HEK293 (cell line): ENCODE measurements around the gene FGL2.

Experiments used
- CTCF ChIA-PET: fragments of 350-600 bp; formaldehyde crosslinking; extraction: SDS; loops from one replicate; lab custom pipeline; 2021; ENCODE audit warnings: antibody characterized with exemption; lab: Yijun Ruan, JAX
- POLR2A ChIA-PET: fragments of 300-600 bp; formaldehyde crosslinking; extraction: SDS; loops from one replicate; lab custom pipeline; 2020; ENCODE audit warnings: antibody characterized with exemption, inconsistent platforms; lab: Yijun Ruan, JAX
- H3K27ac ChIP-seq: fragments of 200-500 bp; sonication (Bioruptor generic); 2 replicates; pipeline ENCODE4 v1.5.1; 2014; ENCODE audit warnings: low read depth, low read length, control low read depth, inconsistent platforms; ENCODE audit errors: extremely low read depth
- H3K36me3 ChIP-seq, 2 experiments: fragments of 200-500 bp in 1 of 2; sonication (Bioruptor generic) in 1 of 2; 1 replicate in 1 of 2; 2 replicates in 1 of 2; pipeline ENCODE4 v1.5.1; 2014 to 2017; ENCODE audit warnings: inconsistent platforms in 2 of 2, low read length in 2 of 2; ENCODE audit not compliant: control insufficient read depth in 2 of 2, insufficient read depth in 1 of 2
- H3K4me1 ChIP-seq: fragments of 200-500 bp; sonication (Bioruptor generic); 2 replicates; pipeline ENCODE4 v1.5.1; 2014; ENCODE audit warnings: mild to moderate bottlenecking, low read length, inconsistent platforms; ENCODE audit not compliant: control insufficient read depth, insufficient read depth
- H3K4me3 ChIP-seq: 2 replicates; pipeline ENCODE4 v1.5.1; 2011; ENCODE audit warnings: low read depth, mild to moderate bottlenecking, control low read depth, low read length, moderate library complexity
- H3K9me3 ChIP-seq: fragments of 200-500 bp; sonication (Bioruptor generic); 2 replicates; pipeline ENCODE4 v1.5.1; 2014; ENCODE audit warnings: low read depth, low read length, inconsistent platforms; ENCODE audit not compliant: control insufficient read depth, insufficient read depth
- HOXD13 ChIP-seq: sonication (generic); formaldehyde crosslinking; IDR thresholded peaks from 2 replicates; pipeline ENCODE4 v1.8.0; 2022; ENCODE audit warnings: missing genetic modification reagents, borderline replicate concordance
- OSR2 ChIP-seq: fragments of 450-650 bp; formaldehyde crosslinking; IDR thresholded peaks from 2 replicates; pipeline ENCODE4 v1.5.1; 2016; ENCODE audit warnings: missing biosample characterization, missing genetic modification characterization
- ZEB2 ChIP-seq: fragments of 450-650 bp; formaldehyde crosslinking; IDR thresholded peaks from 2 replicates; pipeline ENCODE4 v1.5.1; 2016; ENCODE audit warnings: missing biosample characterization, missing genetic modification characterization
- ZFHX2 ChIP-seq: fragments of 450-650 bp; formaldehyde crosslinking; conservative IDR thresholded peaks from 2 replicates; pipeline ENCODE4 v1.5.1; 2016; ENCODE audit warnings: missing biosample characterization, missing genetic modification characterization
- ZNF114 ChIP-seq: fragments of 450-650 bp; formaldehyde crosslinking; IDR thresholded peaks from 2 replicates; pipeline ENCODE4 v1.5.0; 2017; ENCODE audit warnings: missing biosample characterization, missing genetic modification characterization
- ZNF121 ChIP-seq: fragments of 450-650 bp; formaldehyde crosslinking; IDR thresholded peaks from 2 replicates; pipeline ENCODE4 v1.5.1; 2016; ENCODE audit warnings: missing biosample characterization, missing genetic modification characterization
- ZNF146 ChIP-seq: fragments of 450-650 bp; formaldehyde crosslinking; IDR thresholded peaks from 2 replicates; pipeline ENCODE4 v1.5.1; 2016; ENCODE audit warnings: missing biosample characterization, missing genetic modification characterization
- ZNF169 ChIP-seq: fragments of 450-650 bp; formaldehyde crosslinking; IDR thresholded peaks from 2 replicates; pipeline ENCODE4 v1.5.1; 2016; ENCODE audit warnings: missing biosample characterization, missing genetic modification characterization
- ZNF23 ChIP-seq: fragments of 450-650 bp; formaldehyde crosslinking; IDR thresholded peaks from 2 replicates; pipeline ENCODE4 v1.5.1; 2016; ENCODE audit warnings: missing biosample characterization, missing genetic modification characterization, borderline replicate concordance
- ZNF266 ChIP-seq: fragments of 450-650 bp; formaldehyde crosslinking; IDR thresholded peaks from 2 replicates; pipeline ENCODE4 v1.5.1; 2016; ENCODE audit warnings: missing biosample characterization, missing genetic modification characterization, low read depth
- ZNF292 ChIP-seq: fragments of 450-650 bp; formaldehyde crosslinking; IDR thresholded peaks from 2 replicates; pipeline ENCODE4 v1.5.1; 2016; ENCODE audit warnings: low read depth, missing biosample characterization, missing genetic modification characterization, borderline replicate concordance
- ZNF324 ChIP-seq: fragments of 450-650 bp; formaldehyde crosslinking; IDR thresholded peaks from 2 replicates; pipeline ENCODE4 v1.5.1; 2016; ENCODE audit warnings: missing biosample characterization, missing genetic modification characterization
- ZNF341 ChIP-seq: fragments of 450-650 bp; formaldehyde crosslinking; IDR thresholded peaks from 2 replicates; pipeline ENCODE4; 2016; ENCODE audit warnings: low read depth, missing biosample characterization, missing genetic modification characterization
- ZNF37A ChIP-seq: fragments of 450-650 bp; IDR thresholded peaks from 2 replicates; pipeline ENCODE4 v1.5.1; 2018; ENCODE audit warnings: missing biosample characterization, missing genetic modification characterization
- ZNF404 ChIP-seq: fragments of 450-650 bp; formaldehyde crosslinking; IDR thresholded peaks from 2 replicates; pipeline ENCODE4 v1.5.1; 2017; ENCODE audit warnings: missing biosample characterization, missing genetic modification characterization
- ZNF423 ChIP-seq: fragments of 450-650 bp; formaldehyde crosslinking; IDR thresholded peaks from 2 replicates; pipeline ENCODE4 v1.5.1; 2016; ENCODE audit warnings: missing biosample characterization, missing genetic modification characterization
- ZNF48 ChIP-seq: fragments of 450-650 bp; formaldehyde crosslinking; IDR thresholded peaks from 2 replicates; pipeline ENCODE4 v1.5.1; 2016; ENCODE audit warnings: missing biosample characterization, missing genetic modification characterization
- ZNF510 ChIP-seq: fragments of 450-650 bp; formaldehyde crosslinking; IDR thresholded peaks from 2 replicates; pipeline ENCODE4 v1.5.1; 2018; ENCODE audit warnings: mild to moderate bottlenecking, missing genetic modification characterization, missing biosample characterization; ENCODE audit not compliant: insufficient replicate concordance
- ZNF513 ChIP-seq: fragments of 450-650 bp; IDR thresholded peaks from 2 replicates; pipeline ENCODE4 v1.5.1; 2018; ENCODE audit warnings: missing biosample characterization, missing genetic modification characterization
- ZNF621 ChIP-seq: fragments of 450-650 bp; formaldehyde crosslinking; IDR thresholded peaks from 2 replicates; pipeline ENCODE4 v1.5.1; 2017; ENCODE audit warnings: missing biosample characterization, missing genetic modification characterization
- ZNF624 ChIP-seq: fragments of 450-650 bp; formaldehyde crosslinking; IDR thresholded peaks from 2 replicates; pipeline ENCODE4 v1.5.1; 2017; ENCODE audit warnings: missing biosample characterization, missing genetic modification characterization
- ZNF626 ChIP-seq: fragments of 450-650 bp; sonication (Bioruptor Pico); formaldehyde crosslinking; IDR thresholded peaks from 2 replicates; pipeline ENCODE4 v1.5.1; 2018; ENCODE audit warnings: missing biosample characterization, missing genetic modification characterization, inconsistent platforms
- ZNF629 ChIP-seq: fragments of 450-650 bp; formaldehyde crosslinking; IDR thresholded peaks from 2 replicates; pipeline ENCODE4 v1.5.1; 2017; ENCODE audit warnings: missing biosample characterization, missing genetic modification characterization
- ZNF777 ChIP-seq: fragments of 450-650 bp; formaldehyde crosslinking; IDR thresholded peaks from 2 replicates; pipeline ENCODE4 v1.5.1; 2017; ENCODE audit warnings: missing biosample characterization, missing genetic modification characterization, borderline replicate concordance
- ZNF843 ChIP-seq: fragments of 450-650 bp; formaldehyde crosslinking; IDR thresholded peaks from 2 replicates; pipeline ENCODE4 v1.5.1; 2016; ENCODE audit warnings: missing biosample characterization, missing genetic modification characterization
- ZSCAN4 ChIP-seq: fragments of 450-650 bp; formaldehyde crosslinking; IDR thresholded peaks from 2 replicates; pipeline ENCODE4 v1.5.1; 2017; ENCODE audit warnings: missing biosample characterization, missing genetic modification characterization
- TF ChIP-seq, protein P1 (sequence below): fragments of 450-650 bp; formaldehyde crosslinking; IDR thresholded peaks from 2 replicates; pipeline ENCODE4 v1.5.1; 2016; ENCODE audit warnings: missing biosample characterization, missing genetic modification characterization
- TF ChIP-seq, protein P2 (sequence below): fragments of 450-650 bp; formaldehyde crosslinking; conservative IDR thresholded peaks from 2 replicates; pipeline ENCODE4 v1.5.1; 2016; ENCODE audit warnings: low read depth, missing biosample characterization, missing genetic modification characterization

The FGL2 gene

DNA sequence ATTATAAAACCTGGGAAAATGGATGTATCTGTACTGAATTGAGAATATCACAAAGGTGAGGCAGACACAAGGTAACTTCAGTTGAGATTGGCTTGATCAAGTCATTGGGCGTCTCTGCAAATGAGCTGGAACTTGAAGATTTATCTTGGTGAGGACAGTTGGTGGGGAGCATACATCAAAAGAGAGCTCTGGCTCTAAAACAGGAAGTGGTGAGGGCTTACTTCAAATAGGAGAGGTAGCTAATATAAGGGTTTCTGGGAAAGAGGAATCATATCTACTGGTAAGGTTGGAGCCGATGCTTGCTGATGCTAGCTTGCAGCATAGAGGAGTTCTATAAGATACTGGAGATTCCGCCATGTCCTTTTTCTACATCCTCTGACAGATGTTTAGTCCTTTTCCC is 39.9 kb upstream of the FGL2 start:
- no peaks in the 10 kb centered on the region for H3K9me3 ChIP-seq
- ChIA-PET CTCF (interaction anchor here (3.0 kb wide), 1 partner anchor 8 kb away, joined by 16 read pairs; no protein-coding TSS in a partner anchor), POLR2A (no interaction called here)
- no peaks in the 10 kb centered on the region for H3K4me1 ChIP-seq
- no peaks in the 10 kb centered on the region for H3K36me3 ChIP-seq
- no peak for TF ChIP-seq ZNF114 (tag by site-specific recombination)
- no peak for TF ChIP-seq ZNF777 (tag by site-specific recombination)
- no peak for TF ChIP-seq ZFHX2 (tag by site-specific recombination)
- TF ChIP-seq, protein P1, sequence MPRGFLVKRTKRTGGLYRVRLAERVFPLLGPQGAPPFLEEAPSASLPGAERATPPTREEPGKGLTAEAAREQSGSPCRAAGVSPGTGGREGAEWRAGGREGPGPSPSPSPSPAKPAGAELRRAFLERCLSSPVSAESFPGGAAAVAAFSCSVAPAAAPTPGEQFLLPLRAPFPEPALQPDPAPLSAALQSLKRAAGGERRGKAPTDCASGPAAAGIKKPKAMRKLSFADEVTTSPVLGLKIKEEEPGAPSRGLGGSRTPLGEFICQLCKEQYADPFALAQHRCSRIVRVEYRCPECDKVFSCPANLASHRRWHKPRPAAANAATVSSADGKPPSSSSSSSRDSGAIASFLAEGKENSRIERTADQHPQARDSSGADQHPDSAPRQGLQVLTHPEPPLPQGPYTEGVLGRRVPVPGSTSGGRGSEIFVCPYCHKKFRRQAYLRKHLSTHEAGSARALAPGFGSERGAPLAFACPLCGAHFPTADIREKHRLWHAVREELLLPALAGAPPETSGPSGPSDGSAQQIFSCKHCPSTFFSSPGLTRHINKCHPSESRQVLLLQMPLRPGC (tag by site-specific recombination): no peak
- TF ChIP-seq ZNF621 (tag by site-specific recombination): no peak
- TF ChIP-seq ZNF423 (tag by site-specific recombination): no peak
- no peak for TF ChIP-seq ZNF146 (tag by site-specific recombination)
- no peak for TF ChIP-seq ZNF169 (tag by site-specific recombination)
- no peak for TF ChIP-seq OSR2 (tag by site-specific recombination)
- no peak for TF ChIP-seq ZNF629
- TF ChIP-seq ZNF624: no peak
- no peak for TF ChIP-seq ZNF341 (tag by site-specific recombination)
- no peak overlapping the region for H3K4me3 ChIP-seq
- no peak overlapping the region for H3K27ac ChIP-seq

- Histone ChIP-seq H3K4me3 (no peak overlapping the region), H3K4me1 (no peaks in the 10 kb centered on the region), H3K9me3 (no peaks in the 10 kb centered on the region), H3K27ac (no peak overlapping the region), H3K36me3 (no peaks in the 10 kb centered on the region)
- CTCF ChIA-PET: interaction anchor here (3.0 kb wide), 1 partner anchor 9 kb away, joined by 16 read pairs; no protein-coding TSS in a partner anchor
- POLR2A ChIA-PET: no interaction called here
- TF ChIP-seq ZNF513 (tag by site-specific recombination) (no peak), ZNF292 (tag by site-specific recombination) (no peak), ZEB2 (tag by site-specific recombination) (no peak), ZNF37A (tag by site-specific recombination) (no peak), HOXD13 (CRISPR knock-in tag) (no peak), ZNF324 (tag by site-specific recombination) (no peak), ZNF843 (tag by site-specific recombination) (no peak), ZNF23 (tag by site-specific recombination) (no peak), ZNF121 (tag by site-specific recombination) (no peak), ZNF48 (tag by site-specific recombination) (no peak), ZNF510 (tag by site-specific recombination) (no peak), ZNF404 (tag by site-specific recombination) (no peak), ZNF626 (tag by site-specific recombination) (no peak), ZNF266 (tag by site-specific recombination) (no peak), ZSCAN4 (tag by site-specific recombination) (no peak), ZNF146 (tag by site-specific recombination) (no peak)
- TF ChIP-seq, protein P1 (tag by site-specific recombination): no peak
- TF ChIP-seq, protein P2, sequence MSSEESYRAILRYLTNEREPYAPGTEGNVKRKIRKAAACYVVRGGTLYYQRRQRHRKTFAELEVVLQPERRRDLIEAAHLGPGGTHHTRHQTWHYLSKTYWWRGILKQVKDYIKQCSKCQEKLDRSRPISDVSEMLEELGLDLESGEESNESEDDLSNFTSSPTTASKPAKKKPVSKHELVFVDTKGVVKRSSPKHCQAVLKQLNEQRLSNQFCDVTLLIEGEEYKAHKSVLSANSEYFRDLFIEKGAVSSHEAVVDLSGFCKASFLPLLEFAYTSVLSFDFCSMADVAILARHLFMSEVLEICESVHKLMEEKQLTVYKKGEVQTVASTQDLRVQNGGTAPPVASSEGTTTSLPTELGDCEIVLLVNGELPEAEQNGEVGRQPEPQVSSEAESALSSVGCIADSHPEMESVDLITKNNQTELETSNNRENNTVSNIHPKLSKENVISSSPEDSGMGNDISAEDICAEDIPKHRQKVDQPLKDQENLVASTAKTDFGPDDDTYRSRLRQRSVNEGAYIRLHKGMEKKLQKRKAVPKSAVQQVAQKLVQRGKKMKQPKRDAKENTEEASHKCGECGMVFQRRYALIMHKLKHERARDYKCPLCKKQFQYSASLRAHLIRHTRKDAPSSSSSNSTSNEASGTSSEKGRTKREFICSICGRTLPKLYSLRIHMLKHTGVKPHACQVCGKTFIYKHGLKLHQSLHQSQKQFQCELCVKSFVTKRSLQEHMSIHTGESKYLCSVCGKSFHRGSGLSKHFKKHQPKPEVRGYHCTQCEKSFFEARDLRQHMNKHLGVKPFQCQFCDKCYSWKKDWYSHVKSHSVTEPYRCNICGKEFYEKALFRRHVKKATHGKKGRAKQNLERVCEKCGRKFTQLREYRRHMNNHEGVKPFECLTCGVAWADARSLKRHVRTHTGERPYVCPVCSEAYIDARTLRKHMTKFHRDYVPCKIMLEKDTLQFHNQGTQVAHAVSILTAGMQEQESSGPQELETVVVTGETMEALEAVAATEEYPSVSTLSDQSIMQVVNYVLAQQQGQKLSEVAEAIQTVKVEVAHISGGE (tag by site-specific recombination): no peak
Observed at GRCh38 chr7:77238703-77239136, 39.1 kb upstream of the FGL2 start.
